Femur (tissue), 1 donor: ENCODE results near the gene AIP.
"Not testable (repeated sequence)": the region's sequence is repeated elsewhere in the genome, so short reads cannot be mapped to it uniquely, and the experiment has no call there.

Experiments
- DNase-seq: peaks from one replicate; pipeline ENCODE4 v3.0.0-alpha.2; 2017

AIP gene

GRCh38 chr11:67469508-67469811, 13.4 kb upstream of the AIP start:
- no peak for DNase-seq

- DNase-seq = no peak
Observed at GRCh38 chr11:67470337-67471002, 12.4 kb upstream of the AIP start.

GRCh38 chr11:67472882-67473281, 9.9 kb upstream of the AIP start:
- DNase-seq = no peak

- not testable (repeated sequence) for DNase-seq
Observed at GRCh38 chr11:67476692-67477091, 6.1 kb upstream of the AIP start.

GRCh38 chr11:67477344-67478050, 5.3 kb upstream of the AIP start:
- DNase-seq = not testable (repeated sequence)

GRCh38 chr11:67482275-67482826, 475 bp upstream of the AIP start:
- no peak for DNase-seq

GRCh38 chr11:67483831-67484665, 1.2 kb downstream of the AIP start:
- DNase-seq = no peak

- no peak for DNase-seq
Observed at GRCh38 chr11:67484847-67485311, 2.1 kb downstream of the AIP start.

GRCh38 chr11:67485873-67486361, 3.1 kb downstream of the AIP start:
- not testable (repeated sequence) for DNase-seq

GRCh38 chr11:67486481-67487195, 3.8 kb downstream of the AIP start:
- no peak for DNase-seq

- DNase-seq = no peak
Observed at GRCh38 chr11:67489203-67489884, 6.5 kb downstream of the AIP start.

GRCh38 chr11:67489885-67490726, 7.3 kb downstream of the AIP start:
- no peak for DNase-seq

- no peak for DNase-seq
Observed at GRCh38 chr11:67490727-67491065, 7.9 kb downstream of the AIP start.

- no peak for DNase-seq
Observed at GRCh38 chr11:67491276-67492068, 8.6 kb downstream of the AIP start.

GRCh38 chr11:67492069-67492727, 9.4 kb downstream of the AIP start:
- no peak for DNase-seq

- no peak for DNase-seq
Observed at GRCh38 chr11:67492801-67493547, 10.1 kb downstream of the AIP start.

GRCh38 chr11:67493548-67494370, 10.9 kb downstream of the AIP start:
- no peak for DNase-seq
